HG03045 (cell line): ENCODE results near the gene C3AR1.
"Not testable (repeated sequence)": the region's sequence is repeated elsewhere in the genome, so short reads cannot be mapped to it uniquely, and the experiment has no call there.

Experiments
- ATAC-seq: cut with Tn5 transposase; IDR thresholded peaks from one replicate; pipeline ENCODE4 v1.9.1; 2021; ENCODE audit warnings: mild to moderate bottlenecking, moderate library complexity; ENCODE audit not compliant: unreplicated experiment

C3AR1 gene

DNA sequence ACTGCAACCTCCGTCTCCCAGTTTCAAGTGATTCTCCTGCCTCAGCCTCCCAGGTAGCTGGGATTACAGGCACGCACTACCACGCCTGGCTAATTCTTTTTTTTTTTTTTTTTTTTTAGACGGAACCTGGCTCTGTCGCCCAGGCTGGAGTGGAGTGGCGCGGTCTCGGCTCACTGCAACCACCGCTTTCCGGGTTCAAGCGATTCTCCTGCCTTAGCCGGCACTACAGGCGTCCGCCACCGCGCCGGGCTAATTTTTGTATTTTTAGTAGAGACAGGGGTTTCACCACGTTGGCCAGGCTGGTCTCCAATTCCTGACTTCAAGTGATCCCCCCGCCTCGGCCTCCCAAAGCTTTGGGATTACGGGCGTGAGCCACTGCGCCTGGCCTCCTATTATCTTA lies 35.1 kb downstream of the C3AR1 start:
- not testable (repeated sequence) for ATAC-seq

DNA sequence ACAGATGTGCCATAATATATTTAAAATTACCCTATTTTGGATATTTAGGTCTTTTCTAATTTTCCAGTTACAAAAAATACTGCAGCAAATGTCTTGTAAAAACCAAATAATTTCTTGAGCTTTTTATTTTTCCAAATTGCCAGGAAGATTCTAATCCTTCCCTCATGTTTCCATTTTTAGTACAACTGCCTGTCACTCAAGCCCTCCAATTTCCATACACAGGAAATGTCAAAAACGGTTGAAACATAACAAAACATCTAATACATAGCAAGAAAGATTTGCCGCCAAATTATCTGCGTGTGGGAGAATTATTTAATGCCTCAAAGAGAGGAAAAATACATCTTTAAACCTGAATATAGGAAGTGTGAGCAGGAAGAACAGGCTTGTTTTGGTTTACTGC lies 36.0 kb downstream of the C3AR1 start:
- ATAC-seq, result no peak

DNA sequence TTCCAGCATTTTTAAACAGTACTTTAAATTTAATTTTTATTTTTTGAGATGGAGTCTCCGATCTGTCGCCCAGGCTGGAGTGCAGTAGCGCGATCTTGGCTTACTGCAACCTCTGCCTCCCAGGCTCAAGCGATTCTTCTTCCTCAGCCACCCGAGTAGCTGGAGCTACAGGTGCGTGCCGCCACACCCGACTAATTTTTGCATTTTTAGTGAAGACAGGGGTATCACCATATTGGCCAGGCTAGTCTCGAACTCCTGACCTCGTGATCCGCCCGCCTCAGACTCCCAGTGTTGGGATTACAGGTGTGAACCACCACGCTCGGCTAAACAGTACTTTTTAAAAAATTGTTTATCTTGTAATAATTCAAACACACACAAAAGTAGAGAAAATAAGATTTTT lies 37.9 kb downstream of the C3AR1 start:
- no peak for ATAC-seq

DNA sequence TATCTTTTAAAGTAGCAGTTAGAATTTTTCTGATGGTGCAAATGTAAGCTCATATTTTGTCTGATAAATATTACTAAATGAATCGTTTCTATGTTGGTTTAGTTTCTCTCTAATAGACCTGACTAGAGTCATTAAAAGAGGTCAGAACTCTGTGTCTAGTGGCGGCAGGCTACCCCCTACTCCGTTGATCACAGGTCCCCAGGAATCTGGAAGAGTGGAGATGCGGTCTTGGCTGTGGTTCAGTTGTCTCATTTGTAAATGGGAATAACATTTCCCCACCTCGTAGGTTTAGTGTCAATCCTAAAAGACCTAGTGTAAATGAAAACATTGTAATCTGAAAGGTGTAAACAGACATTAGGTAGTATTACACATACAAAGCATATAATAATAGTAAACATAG lies 38.3 kb downstream of the C3AR1 start:
- ATAC-seq, result no peak

DNA sequence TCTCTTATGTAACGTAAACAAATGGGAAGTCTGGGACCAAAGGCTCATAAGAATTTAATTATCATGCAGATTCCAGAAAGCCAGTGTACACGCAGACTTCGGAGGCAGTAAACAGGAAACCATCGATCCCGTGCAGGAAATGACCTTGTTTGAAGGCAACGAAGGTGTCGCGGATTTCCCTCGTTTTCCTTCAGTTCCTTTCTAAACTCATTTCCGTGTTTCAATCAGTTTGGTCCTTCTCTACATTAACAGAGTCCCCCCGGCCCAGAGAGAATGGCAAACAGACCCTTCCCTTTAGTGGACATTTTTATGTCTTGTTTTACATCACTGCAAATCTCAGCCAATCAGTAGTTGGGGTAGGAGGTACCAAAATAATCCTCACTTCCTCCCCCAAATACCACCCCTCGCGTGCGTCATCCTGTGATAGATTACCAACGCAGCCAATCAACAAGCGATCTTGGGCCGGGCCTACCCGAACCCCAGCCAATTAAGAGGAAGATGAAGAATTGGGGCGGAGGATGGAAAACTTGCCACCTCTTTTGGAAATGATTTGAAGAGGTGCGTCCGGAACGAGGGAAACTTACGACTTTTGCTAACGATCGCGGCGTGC lies 39.8 kb downstream of the C3AR1 start:
- peak; percentile 98 for ATAC-seq

DNA sequence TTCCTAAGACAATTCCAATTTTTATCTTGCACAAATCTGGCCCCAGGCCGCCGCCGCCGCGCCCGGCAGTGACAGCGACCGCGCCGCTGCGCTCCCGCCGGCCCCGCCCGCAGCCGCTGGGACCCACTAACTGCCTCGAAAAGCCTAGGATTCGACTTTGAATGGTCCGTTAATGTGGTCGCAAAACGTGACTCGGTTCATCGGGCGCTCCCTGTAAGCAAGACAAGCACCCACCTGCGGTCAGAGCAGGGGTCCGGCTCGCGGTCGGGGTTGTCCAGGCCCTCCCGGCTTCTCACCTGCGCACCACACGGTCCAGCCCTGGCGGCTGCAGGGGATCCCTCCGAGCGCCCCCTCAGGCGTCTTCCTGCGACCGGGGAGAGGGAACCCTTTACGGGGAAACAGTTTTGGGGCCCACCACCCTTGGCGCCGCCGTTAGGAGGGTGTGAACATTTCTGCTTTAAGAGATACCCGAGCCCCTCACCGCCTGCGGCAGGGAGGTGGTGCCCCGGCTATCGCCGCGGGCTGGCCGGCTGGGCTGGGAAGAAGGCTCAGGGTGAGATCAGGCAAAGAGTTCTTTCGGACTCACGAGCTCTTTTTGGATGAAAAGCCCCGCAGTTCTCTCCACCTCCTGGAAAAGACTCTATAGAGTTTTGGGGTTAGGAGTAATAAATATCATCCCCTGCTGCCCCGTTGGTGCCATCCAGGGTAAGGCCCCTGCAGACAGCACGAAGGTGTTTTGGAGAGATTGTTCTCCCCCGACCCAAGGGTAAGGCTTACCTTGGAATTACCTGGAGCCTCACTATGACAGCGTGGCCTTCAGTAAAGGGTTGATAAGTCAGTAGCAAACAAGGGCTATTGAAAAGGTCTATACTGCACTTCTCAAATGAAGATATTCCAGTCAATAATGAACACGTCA lies 47.2 kb downstream of the C3AR1 start:
- no peak for ATAC-seq

DNA sequence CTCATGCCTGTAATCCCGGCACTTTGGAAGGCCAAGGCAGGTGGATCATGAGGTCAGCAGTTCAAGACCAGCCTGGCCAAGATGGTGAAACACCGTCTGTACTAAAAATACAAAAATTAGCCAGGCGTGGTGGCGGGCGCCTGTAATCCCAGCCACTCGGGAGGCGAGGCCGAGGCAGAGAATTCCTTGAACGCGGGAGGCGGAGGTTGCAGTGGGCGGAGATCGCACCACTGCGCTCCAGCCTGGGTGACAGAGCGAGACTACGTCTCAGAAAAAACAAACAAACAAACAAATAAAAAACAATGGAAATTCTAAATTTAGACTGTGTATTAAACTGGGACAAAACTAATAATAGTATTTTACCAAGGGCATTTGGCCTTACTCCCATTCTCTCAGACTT lies 47.9 kb downstream of the C3AR1 start:
- ATAC-seq, result not testable (repeated sequence)

DNA sequence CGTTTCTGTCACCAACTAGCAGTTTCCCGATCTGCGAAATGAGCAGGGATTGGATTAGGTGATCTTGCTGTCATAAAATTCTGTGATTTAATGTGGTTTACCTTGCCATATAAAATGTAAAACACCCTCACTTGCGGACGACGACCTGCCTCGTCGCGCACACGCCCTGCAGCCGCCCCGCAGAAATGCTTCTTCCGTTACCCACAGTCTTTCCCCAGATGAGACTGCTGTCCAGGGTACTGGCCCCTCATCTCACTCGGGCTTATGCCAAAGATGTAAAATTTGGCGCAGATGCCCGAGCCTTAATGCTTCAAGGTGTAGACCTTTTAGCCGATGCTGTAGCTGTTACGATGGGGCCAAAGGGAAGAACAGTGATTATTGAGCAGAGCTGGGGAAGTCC lies 51.3 kb downstream of the C3AR1 start:
- ATAC-seq, result no peak

DNA sequence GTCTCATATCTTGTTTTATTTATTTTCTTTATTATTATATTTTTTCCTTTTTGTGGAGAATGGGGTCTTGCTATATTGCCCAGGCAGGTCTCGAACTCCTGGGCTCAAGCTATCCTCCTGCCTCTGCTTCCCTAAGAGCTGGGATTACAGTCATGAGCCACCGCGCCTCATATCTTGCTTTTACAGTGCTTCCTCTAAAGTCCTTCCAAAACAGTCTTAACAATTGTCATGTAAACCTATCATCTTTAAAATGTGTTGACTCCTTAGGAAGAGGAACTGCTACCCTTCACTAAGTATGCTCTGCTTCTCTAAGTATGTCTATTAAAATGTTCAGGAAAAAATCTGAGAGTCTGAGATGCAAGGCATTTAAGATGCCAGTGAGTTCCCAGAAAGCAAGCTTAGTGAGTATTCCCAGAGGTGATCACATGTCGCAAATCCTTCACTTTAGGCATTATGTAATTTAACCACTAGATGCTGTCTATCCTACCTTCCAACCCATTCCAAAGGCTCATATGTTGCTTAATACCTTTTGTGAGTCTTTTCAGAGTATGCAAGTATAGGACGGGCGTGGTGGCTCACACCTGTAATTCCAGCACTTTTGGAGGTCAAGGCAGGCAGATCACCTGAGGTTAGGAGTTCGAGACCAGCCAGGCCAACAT lies 53.4 kb downstream of the C3AR1 start:
- no peak for ATAC-seq

DNA sequence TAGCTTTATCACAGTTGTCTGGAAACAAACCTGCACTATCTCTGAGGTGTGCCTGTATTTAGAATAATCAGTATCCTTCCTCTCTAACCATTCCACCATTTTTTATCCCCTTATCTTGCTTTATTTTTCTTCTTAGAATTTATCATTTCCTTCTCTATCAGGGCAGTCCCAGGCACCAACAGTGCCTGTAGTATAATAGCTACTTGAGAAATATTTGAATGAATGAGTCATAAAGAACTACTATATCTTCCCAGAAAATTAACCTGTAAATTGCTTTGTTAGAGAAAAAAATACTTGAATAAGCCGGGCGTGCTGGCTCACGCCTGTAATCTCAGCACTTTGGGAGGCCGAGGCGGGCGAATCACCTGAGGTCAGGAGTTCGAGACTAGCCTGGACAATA lies 54.8 kb downstream of the C3AR1 start:
- ATAC-seq, result no peak
